SK-N-SH treated with all-trans-retinoic acid at 6 μM for 48 hours (cell line): ENCODE measurements around the gene ACP1.

Experiments
- ATAC-seq: fragments of 200-7000 bp; cut with Tn5 transposase; 3 replicates; pipeline ENCODE4 v1.9.1; 2020; ENCODE audit warnings: mild to moderate bottlenecking, moderate library complexity
- BACH2 ChIP-seq: fragments of 250-450 bp; sonication (Bioruptor Pico); IDR thresholded peaks from 2 replicates; pipeline ENCODE4 v1.9.0; 2021; ENCODE audit warnings: mild to moderate bottlenecking, borderline replicate concordance
- CREB5 ChIP-seq: fragments of 250-450 bp; sonication (Bioruptor Pico); IDR thresholded peaks from 2 replicates; pipeline ENCODE4 v1.5.1; 2020; ENCODE audit warnings: low read depth, mild to moderate bottlenecking, moderate library complexity
- ESRRG ChIP-seq: fragments of 250-450 bp; sonication (Bioruptor Pico); IDR thresholded peaks from 2 replicates; pipeline ENCODE4 v1.6.1; 2021; ENCODE audit warnings: mild to moderate bottlenecking
- GLIS3 ChIP-seq: fragments of 250-450 bp; sonication (Bioruptor Pico); IDR thresholded peaks from 2 replicates; pipeline ENCODE4 v1.5.0; 2020; ENCODE audit warnings: mild to moderate bottlenecking, moderate library complexity
- ISL1 ChIP-seq: fragments of 250-450 bp; sonication (Bioruptor Pico); IDR thresholded peaks from 2 replicates; pipeline ENCODE4 v2.1.2; 2022; ENCODE audit warnings: mild to moderate bottlenecking, moderate library complexity
- PPARA ChIP-seq: fragments of 250-450 bp; sonication (Bioruptor Pico); IDR thresholded peaks from 2 replicates; pipeline ENCODE4 v1.5.0; 2020; ENCODE audit warnings: mild to moderate bottlenecking, borderline replicate concordance
- RARB ChIP-seq: fragments of 250-450 bp; sonication (Bioruptor Pico); IDR thresholded peaks from 2 replicates; pipeline ENCODE4 v1.8.0; 2021; ENCODE audit warnings: mild to moderate bottlenecking, moderate library complexity
- SNAI2 ChIP-seq: fragments of 250-450 bp; sonication (Bioruptor Pico); IDR thresholded peaks from 2 replicates; pipeline ENCODE4 v1.5.0; 2020; ENCODE audit warnings: mild to moderate bottlenecking, moderate library complexity
- TCF4 ChIP-seq: fragments of 250-450 bp; sonication (Bioruptor Pico); IDR thresholded peaks from 2 replicates; pipeline ENCODE4 v1.8.0; 2021; ENCODE audit warnings: mild to moderate bottlenecking, moderate library complexity, borderline replicate concordance
- TSHZ2 ChIP-seq: fragments of 250-450 bp; sonication (Bioruptor Pico); IDR thresholded peaks from 2 replicates; pipeline ENCODE4 v1.5.0; 2020; ENCODE audit warnings: mild to moderate bottlenecking, moderate library complexity
- ZC3H10 ChIP-seq: fragments of 250-450 bp; sonication (Bioruptor Pico); IDR thresholded peaks from 2 replicates; pipeline ENCODE4 v1.5.1; 2021; ENCODE audit warnings: mild to moderate bottlenecking, moderate library complexity
- ZFP30 ChIP-seq: fragments of 450-650 bp; formaldehyde crosslinking; IDR thresholded peaks from 2 replicates; pipeline ENCODE4 v1.5.0; 2022; ENCODE audit warnings: mild to moderate bottlenecking, moderate library complexity
- ZNF565 ChIP-seq: fragments of 450-650 bp; formaldehyde crosslinking; conservative IDR thresholded peaks from 2 replicates; pipeline ENCODE4 v1.5.0; 2020; ENCODE audit warnings: low read depth, mild to moderate bottlenecking, moderate library complexity
- TF ChIP-seq, protein P1 (sequence below): fragments of 250-450 bp; sonication (Bioruptor Pico); IDR thresholded peaks from 2 replicates; pipeline ENCODE4 v1.8.0; 2021; ENCODE audit warnings: low read depth, mild to moderate bottlenecking, moderate library complexity, borderline replicate concordance
- TF ChIP-seq, protein P2 (sequence below): fragments of 250-450 bp; sonication (Bioruptor Pico); IDR thresholded peaks from 2 replicates; pipeline ENCODE4 v1.8.0; 2020; ENCODE audit warnings: mild to moderate bottlenecking, moderate library complexity, borderline replicate concordance

Gene ACP1

GRCh38 chr2:223451-223850 is 41.3 kb upstream of the ACP1 start (continued):
- TF ChIP-seq, protein P1, sequence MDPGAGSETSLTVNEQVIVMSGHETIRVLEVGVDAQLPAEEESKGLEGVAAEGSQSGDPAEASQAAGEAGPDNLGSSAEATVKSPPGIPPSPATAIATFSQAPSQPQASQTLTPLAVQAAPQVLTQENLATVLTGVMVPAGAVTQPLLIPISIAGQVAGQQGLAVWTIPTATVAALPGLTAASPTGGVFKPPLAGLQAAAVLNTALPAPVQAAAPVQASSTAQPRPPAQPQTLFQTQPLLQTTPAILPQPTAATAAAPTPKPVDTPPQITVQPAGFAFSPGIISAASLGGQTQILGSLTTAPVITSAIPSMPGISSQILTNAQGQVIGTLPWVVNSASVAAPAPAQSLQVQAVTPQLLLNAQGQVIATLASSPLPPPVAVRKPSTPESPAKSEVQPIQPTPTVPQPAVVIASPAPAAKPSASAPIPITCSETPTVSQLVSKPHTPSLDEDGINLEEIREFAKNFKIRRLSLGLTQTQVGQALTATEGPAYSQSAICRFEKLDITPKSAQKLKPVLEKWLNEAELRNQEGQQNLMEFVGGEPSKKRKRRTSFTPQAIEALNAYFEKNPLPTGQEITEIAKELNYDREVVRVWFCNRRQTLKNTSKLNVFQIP: no peak
- TF ChIP-seq, protein P2, sequence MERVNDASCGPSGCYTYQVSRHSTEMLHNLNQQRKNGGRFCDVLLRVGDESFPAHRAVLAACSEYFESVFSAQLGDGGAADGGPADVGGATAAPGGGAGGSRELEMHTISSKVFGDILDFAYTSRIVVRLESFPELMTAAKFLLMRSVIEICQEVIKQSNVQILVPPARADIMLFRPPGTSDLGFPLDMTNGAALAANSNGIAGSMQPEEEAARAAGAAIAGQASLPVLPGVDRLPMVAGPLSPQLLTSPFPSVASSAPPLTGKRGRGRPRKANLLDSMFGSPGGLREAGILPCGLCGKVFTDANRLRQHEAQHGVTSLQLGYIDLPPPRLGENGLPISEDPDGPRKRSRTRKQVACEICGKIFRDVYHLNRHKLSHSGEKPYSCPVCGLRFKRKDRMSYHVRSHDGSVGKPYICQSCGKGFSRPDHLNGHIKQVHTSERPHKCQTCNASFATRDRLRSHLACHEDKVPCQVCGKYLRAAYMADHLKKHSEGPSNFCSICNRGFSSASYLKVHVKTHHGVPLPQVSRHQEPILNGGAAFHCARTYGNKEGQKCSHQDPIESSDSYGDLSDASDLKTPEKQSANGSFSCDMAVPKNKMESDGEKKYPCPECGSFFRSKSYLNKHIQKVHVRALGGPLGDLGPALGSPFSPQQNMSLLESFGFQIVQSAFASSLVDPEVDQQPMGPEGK (CRISPR knock-in tag): no peak
- TF ChIP-seq PPARA (CRISPR knock-in tag) (no peak), TCF4 (CRISPR knock-in tag) (no peak), BACH2 (CRISPR knock-in tag) (no peak), ISL1 (CRISPR knock-in tag) (no peak), ZNF565 (no peak)

DNA sequence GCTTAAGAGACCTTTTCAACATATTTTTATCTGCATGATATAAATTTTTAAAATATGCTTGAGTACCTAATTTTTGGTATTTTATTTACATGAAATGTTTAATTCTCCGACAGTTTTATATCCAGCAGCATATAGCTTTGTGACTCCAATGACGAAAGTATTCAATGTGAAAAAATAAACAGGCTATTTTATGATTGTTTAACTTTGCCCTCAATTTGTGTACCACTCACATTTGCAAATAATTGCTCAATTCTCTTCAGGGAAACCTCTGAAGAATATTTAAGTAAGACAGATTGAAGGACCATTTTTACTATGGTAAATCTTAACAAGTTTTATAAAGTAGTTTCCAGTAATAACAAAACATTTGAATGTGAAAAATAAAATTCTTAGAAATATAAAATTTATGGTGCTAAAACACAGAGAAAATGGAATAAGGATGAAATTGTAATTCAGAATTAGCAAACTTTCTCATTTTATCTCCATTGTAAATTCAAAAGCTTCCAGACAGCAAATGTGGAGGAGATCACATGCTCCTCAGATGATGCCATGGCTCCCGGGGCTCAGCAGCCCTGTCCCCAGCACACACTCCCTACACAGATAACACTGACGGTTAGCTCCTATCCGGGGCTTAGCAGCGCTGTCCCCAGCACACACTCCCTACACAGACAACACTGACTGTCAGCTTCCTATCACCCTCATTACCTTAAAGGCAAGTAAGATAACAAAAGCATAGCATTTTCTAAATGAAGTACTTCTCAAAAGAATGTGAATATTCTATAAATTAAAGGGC is 40.6 kb upstream of the ACP1 start:
- TF ChIP-seq ZFP30 (CRISPR knock-in tag): no peak
- TF ChIP-seq, protein P2 (CRISPR knock-in tag): no peak

GRCh38 chr2:228115-228514 is 36.6 kb upstream of the ACP1 start:
- TF ChIP-seq BACH2 (CRISPR knock-in tag): no peak
- TF ChIP-seq ISL1 (CRISPR knock-in tag): no peak

More for the DNA sequence above, 40.6 kb upstream of the ACP1 start:
- no peak for ATAC-seq

DNA sequence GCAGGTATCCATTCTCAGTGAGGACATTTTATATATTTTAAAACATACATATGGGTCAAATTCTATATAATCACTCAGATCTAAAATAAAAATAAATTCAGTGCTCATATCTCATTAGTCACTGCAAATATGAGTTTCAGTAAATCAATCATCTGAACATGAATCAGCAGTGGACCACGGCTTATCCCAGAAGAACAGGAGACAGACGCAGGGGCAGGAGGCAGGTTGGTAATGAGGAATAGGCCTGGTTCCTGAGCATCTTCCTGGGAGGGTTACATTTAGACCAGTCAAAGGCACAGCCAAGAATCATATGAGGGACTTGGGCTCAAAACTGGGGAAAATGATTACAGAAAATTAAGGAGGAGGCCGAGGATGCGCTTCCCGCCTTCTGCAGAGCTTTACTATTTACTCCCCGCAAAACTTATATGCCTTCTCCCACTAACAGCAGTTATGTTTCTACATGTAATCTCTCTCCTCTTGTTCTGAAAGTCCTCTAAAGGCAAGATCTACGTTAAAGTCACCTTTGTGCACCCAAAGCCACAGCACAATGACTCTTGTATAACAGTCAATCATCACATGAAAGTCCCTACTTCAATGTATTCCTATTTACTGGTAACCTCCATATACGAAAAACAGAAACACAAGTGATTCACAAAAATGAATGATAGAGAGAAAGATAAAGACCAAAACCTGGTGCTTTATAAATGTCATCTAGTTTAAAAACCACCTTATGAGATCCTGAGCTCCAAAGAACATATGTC is 36.0 kb upstream of the ACP1 start:
- ATAC-seq: no peak
- TF ChIP-seq ZFP30 (CRISPR knock-in tag): no peak
- no peak for TF ChIP-seq RARB (CRISPR knock-in tag)
- no peak for TF ChIP-seq SNAI2 (CRISPR knock-in tag)
- TF ChIP-seq TSHZ2 (CRISPR knock-in tag): no peak
- no peak for TF ChIP-seq ZNF565
- no peak for TF ChIP-seq GLIS3 (CRISPR knock-in tag)
- TF ChIP-seq BACH2 (CRISPR knock-in tag): no peak
- no peak for TF ChIP-seq ESRRG
- TF ChIP-seq ZC3H10 (CRISPR knock-in tag): no peak
- TF ChIP-seq CREB5: no peak
- no peak for TF ChIP-seq TCF4 (CRISPR knock-in tag)

More at GRCh38 chr2:228115-228514, 36.6 kb upstream of the ACP1 start:
- no peak for ATAC-seq
